Measurements from ENCODE around the gene MARK3.

- TF ChIP-seq CTCF (IDR thresholded peaks at IDR 0.05): no peak
- no peak for TF ChIP-seq EP300 (IDR thresholded peaks at IDR 0.05)
Observed at GRCh38 chr14:103372017-103372416, 13.2 kb upstream of the MARK3 start.
